DMS153 treated with DMSO at 0.1 percent for 48 hours (cell line): ENCODE measurements around the gene GTF2H3.

Experiments
- DNase-seq: peaks from one replicate; lab custom pipeline; 2025; ENCODE audit not compliant: unreplicated experiment; lab: John Stamatoyannopoulos, UW

The GTF2H3 gene

DNA sequence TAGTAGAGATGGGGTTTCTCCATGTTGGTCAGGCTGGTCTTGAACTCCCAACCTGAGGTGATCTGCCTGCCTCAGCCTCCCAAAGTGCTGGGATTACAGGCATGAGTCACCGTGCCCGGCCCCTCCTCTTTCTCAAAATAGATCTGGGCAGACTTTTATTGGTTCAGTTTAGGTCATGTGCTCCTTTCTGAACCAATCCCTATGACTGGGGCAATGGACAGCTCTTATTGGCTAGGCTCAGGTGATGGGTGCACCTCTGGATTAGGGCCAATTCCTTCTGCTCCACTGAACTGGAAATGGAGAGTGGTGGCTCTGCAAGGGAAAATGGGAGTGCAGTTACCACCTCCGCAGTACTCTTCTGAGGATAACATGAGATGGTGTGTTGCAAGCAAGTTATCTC is 72.3 kb downstream of the GTF2H3 start:
- no peak for DNase-seq

DNA sequence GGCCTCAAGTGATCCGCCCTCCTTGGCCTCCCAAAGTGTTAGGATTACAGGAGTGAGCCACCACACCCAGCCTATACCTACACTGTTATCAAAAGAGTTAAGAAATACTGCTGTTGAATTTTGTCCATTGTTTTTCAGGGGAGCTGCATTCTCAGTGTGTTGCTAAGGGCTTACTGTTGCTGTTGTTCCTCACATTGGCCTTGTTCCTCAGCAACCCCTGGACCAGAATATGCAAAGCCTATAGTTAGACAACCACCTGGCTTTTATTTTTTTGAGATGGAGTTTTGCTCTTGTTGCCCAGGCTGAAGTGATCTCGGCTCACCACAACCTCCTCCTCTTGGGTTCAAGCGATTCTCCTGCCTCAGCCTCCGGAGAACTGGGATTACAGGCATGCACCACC is 73.8 kb downstream of the GTF2H3 start:
- no peak for DNase-seq
